HG03280 (cell line): Measurements from ENCODE around the gene OR5T2.
"Not testable (repeated sequence)": the region's sequence is repeated elsewhere in the genome, so short reads cannot be mapped to it uniquely, and the experiment has no call there.

Experiments
- ATAC-seq: cut with Tn5 transposase; IDR thresholded peaks from one replicate; pipeline ENCODE4 v1.9.1; 2021; ENCODE audit warnings: mild to moderate bottlenecking, moderate library complexity; ENCODE audit not compliant: unreplicated experiment

OR5T2 gene

GRCh38 chr11:56234155-56234554, at the start of gene OR5T2:
OR5T2 (minus strand) TSS chr11:56234255; CDS start chr11:56233062, 1,193 bp downstream.
- ATAC-seq, result no peak

- ATAC-seq, result no peak
These were observed 39.8 kb upstream of the OR5T2 start, which contains the start of gene OR5T1 for GRCh38 chr11:56273854-56274253. OR5T1 (plus strand) TSS chr11:56274154; CDS start chr11:56275639, 1,485 bp downstream.

GRCh38 chr11:56271092-56271491, 37.0 kb upstream of the OR5T2 start:
- ATAC-seq, result no peak

DNA sequence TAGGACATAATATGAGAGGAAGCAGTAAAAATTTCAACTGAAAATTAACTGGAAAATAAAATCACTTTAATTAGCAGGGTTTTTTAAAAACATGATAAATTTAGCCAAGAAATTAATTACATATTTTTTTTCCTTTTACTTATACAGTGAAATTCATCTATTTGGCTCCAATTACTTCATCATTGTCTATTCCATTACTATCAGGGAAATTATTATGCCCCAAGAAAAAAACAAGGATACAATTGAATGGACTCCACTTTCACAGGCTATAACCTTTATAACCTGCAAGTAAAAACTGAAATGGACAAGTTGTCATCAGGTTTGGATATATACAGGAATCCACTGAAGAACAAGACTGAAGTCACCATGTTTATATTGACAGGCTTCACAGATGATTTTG, 17.9 kb upstream of the OR5T2 start, which contains the start of gene OR5T3:
Gene OR5T3, plus strand, starts transcription at position 301 of the 400 bp plus-strand sequence. Its CDS starts 0 bp downstream, at position 301.
- no peak for ATAC-seq

DNA sequence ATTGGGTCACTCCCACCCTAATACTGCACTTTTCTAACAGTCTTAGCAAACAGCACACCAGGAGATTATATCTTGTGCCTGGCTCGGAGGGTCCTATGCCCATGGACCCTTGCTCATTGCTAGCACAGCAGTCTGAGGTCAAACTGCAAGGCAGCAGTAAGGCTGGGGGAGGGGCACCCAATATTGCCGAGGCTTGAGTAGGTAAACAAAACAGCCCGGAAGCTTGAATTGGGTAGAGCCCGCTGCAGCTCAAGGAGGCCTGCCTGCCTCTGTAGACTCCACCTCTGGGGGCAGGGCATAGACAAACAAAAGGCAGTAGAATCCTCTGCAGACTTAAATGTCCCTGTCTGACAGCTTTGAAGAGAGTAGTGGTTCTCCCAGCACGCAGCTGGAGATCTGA, 14.3 kb downstream of the OR5T2 start:
- ATAC-seq, result not testable (repeated sequence)

GRCh38 chr11:56214537-56214936, 19.5 kb downstream of the OR5T2 start:
- ATAC-seq, result no peak

- ATAC-seq, result no peak
These were observed 26.3 kb downstream of the OR5T2 start for GRCh38 chr11:56207790-56208189.

DNA sequence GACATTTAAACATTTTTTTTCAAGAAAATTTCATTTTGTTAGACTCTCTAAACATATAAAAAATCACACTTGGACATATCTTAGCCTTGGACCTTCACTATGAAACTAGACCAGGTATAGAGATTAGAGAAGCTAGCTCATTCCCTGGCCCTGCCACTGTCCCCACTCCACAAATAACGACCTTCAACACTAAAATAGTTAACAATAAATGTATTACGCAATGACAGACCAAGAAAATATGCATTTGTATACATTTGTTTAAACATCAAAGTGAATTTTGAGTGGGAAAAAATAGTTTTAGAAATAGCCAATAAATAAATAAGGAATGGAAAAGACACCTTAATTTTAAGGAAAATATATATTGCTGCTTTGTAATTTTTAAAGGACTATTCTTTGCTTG, 36.7 kb downstream of the OR5T2 start:
- no peak for ATAC-seq

DNA sequence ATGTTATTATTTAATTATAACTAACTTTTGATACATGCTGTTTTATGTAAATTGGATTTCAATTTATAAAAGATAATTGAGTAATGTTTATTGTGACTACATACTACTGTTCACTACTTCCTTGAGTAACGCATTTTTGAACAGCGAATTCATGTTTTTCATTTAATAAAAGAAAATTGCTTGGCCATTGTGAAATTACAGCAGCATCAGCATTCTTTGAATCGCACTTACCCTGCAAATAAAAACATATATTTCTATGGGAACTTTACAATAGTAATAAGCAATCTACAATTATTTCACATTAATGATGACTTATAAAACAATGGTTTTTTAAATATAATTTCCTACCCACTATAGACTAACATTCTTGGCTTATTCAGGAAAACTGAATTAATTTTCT, 37.4 kb downstream of the OR5T2 start:
- ATAC-seq, result no peak

DNA sequence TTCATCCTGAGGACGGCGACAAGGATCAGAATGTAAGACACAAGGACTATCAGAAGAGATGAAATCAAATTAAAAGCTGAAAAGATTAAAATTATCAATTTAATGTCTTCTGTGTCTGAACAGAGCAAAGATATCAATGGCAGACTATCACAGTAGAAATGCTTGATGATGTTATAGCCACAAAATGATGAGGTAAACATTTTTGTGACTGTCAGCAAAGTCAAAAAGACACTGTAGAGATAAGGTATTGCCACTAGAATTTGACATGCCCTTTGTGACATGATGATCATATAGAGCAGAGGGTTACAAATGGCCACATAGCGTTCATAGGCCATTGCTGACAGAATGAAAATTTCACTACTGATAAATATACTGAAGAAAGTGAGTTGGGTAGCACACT, 45.5 kb downstream of the OR5T2 start:
- ATAC-seq, result no peak

DNA sequence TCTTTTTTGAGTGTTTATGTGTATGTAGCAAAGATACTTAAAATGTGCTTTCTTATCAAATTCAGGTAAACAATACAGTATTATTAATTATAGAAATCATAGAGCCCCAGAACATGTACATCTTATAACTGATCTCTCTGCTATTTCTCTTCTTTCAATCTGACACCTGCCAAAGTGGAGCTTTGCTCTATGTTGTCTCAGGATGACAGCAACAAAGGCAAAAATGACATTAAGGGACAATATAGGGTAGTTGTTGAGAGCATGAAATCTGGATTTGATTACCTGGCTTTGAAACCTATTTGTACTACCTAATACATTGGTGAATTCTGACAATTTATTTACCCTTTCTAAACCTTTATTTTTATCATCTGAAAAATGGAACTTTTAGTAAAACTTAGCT, 50.6 kb downstream of the OR5T2 start:
- ATAC-seq, result no peak
